ENCODE data around the gene ZNF385A.

The ZNF385A gene, protein sequence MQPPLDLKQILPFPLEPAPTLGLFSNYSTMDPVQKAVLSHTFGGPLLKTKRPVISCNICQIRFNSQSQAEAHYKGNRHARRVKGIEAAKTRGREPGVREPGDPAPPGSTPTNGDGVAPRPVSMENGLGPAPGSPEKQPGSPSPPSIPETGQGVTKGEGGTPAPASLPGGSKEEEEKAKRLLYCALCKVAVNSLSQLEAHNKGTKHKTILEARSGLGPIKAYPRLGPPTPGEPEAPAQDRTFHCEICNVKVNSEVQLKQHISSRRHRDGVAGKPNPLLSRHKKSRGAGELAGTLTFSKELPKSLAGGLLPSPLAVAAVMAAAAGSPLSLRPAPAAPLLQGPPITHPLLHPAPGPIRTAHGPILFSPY

GRCh38 chr12:54384591-54385041 is at the start of gene ZNF385A:
Gene ZNF385A, minus strand, starts transcription at chr12:54384733. Its CDS starts 219 bp downstream, at chr12:54384514.
- DNase-seq: no peak

GRCh38 chr12:54432815-54433164 is 48.3 kb upstream of the ZNF385A start:
- DNase-seq: no peak

- peak; percentile 52 for DNase-seq
These were observed 47.6 kb upstream of the ZNF385A start for GRCh38 chr12:54431911-54432814.

DNA sequence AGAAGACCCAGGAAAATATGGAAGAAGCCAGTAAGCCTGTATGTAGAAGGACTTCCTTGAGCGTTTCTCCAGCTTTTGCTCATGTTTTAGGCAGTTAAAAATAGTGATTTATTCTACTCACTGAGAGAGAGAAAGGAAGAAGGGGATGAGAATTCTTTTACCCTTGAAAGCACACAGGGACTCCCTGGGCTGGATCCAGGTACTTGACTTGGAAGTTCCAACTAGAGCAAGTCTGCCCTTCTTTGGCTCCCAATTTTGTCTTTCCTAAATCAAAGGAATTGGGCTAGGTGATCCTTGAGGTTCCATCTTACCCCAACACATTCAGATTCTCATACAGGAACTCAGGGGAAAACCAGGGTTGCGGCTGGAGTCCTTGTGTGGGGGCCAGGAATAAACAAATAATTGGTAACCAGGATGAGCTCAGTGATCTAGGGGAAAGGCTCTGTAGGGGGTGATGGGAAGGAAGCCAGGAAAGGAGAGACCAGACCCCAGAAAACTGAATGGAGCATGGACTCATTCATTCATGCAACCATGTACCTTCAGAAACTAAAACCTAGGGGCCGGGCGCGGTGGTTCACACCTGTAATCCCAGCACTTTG is 46.0 kb upstream of the ZNF385A start:
- DNase-seq: no peak

- no peak for DNase-seq
These were observed 44.5 kb upstream of the ZNF385A start for GRCh38 chr12:54429014-54429471.

DNA sequence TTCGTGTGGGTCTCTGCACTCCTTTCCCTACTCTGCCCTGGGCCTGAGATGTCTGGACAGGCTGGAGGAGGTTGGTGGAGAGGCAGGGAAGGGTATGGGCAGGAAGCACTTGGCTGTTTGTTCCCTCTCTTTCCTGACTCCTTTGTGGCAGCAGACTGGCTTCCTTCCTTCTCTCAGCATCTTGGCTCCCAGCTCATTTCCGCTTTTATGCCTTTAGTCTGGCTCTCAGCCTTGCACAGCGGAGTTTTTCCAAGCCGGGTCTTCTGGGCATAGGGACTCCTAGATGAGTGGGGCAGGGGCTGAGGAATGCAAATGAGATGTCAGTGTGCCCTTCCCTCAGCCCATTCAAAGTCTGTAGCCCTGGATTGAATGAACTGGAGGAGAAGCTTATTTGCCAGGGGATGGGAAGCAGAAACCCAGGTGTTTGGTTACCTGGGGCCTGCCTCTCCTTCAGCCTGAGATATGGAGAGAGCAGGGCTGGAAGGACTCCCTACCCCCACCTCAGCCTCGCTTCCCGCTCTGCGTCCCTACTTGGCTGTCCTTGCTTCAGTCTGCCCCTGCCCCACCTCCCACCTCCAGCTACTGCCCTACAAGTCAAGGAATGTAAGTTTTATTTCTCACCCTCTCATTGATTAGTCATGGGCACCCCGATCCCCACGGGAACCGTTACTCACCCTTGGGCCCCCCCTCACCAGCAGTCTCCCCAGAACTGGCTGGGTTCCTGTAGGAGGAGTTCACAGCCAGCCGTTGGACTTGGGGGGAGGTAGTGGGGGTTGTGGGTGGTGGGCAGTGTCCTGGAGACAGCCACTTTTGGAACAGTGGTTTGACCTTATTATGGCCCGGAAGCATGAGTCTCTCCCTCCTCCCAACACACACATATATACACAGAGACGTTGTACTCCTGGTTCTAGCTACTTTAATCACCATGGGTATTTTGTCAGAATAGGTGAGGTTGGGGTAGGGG is 43.8 kb upstream of the ZNF385A start:
- no peak for DNase-seq

GRCh38 chr12:54427106-54427505 is 42.6 kb upstream of the ZNF385A start:
- no peak for DNase-seq

DNA sequence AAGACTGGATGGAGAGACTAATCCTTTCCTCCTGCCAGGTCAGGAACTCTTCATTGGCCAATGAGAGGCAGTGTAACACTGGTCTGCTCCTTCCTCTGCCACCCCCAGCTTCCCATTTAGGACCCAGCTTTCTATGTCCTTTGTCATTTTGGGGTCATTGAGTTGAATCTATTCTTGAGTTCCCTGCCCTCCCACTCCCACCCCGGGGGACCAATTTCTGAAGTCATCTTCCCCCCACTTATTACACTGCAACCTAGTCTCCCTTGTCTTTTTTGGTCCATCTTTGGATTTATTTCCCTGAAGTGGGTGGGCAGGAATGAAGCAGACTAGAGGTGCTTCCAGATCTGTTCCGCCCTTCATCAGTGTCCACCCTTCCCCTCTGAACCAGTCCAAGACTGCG is 42.2 kb upstream of the ZNF385A start:
- no peak for DNase-seq

DNA sequence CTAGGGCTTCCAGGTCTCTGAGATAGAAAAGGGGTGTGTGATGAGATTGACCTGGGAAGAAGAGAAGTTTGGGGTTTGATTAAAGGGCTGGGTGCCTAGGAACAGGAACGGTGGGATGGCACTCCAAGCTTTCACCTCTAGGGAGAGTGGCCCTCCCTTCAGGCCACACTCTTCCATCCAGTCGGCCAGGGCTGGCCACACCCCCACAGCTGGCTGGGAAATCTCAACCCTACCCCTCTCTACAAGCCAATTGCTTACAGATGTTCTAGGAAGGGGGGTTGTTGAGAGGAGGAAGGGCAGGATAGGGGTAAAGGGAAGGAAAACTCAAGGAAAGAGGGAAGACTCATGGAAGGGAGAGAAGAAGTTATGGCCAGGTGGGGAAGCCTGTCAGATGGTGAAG is 41.2 kb upstream of the ZNF385A start:
- DNase-seq: no peak

GRCh38 chr12:54424224-54424623 is 39.7 kb upstream of the ZNF385A start:
- no peak for DNase-seq

GRCh38 chr12:54423816-54424150 is 39.2 kb upstream of the ZNF385A start:
- no peak for DNase-seq

- DNase-seq: no peak
These were observed 37.3 kb upstream of the ZNF385A start for GRCh38 chr12:54421879-54422250.

DNA sequence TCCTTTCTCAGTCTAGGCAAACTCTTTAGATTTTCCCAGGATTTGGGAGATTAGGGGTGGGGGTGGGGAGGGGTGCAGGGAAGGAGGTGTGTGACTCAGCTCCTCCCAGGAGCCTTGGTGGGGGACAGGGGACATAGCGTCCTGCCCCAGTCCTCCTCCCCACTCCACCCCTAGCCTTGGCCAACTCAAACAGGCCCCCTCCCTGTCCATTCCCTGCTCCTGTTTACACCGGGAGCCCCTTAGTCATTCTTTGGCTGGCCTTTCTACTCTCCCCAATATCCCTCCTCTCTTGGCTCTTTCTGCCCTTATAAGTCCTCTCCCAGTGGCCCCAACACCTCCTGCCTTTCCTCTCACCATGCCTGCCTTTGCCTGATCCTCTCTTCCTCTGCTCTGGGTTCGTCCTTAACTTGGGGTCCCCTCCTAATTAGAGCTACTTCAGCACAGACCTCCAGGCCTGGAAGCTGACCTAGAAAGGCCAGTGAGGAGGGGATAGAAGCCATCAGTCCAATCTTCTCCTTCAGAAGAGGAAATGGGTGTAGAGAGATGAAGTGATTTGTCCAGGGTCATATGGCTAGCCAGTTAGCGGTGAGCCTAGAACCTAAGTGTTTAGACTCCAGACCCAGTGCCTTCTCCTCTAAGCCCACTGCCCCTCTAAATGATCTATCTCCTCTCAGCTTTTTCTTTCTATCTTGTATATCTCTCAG is 36.8 kb upstream of the ZNF385A start:
- DNase-seq: no peak

DNA sequence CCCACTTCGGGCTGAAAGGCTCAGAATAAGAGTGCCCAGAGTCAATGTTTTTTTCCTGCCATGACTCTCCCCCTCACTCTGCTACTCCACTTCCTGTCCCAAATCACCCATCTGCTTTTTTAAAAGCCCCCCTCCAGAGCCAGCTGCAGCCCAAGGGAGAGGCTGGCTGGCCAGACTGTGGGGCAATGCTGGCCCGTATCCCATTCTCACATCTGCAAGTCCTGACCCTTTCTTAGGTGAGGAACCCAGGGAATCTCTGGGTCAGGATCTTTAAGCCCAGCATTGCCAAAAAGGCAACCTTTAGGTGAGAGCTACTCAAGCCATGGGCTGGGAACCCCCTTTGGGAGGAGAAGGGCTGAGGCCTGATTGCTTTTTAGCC is 36.2 kb upstream of the ZNF385A start:
- no peak for DNase-seq

GRCh38 chr12:54419088-54419887 is 34.8 kb upstream of the ZNF385A start, which contains the start of gene ITGA5:
Gene ITGA5, minus strand, starts transcription at chr12:54419266. Its CDS starts 68 bp downstream, at chr12:54419198.
- peak; percentile 68 for DNase-seq

GRCh38 chr12:54418441-54419087 is 34.0 kb upstream of the ZNF385A start:
- DNase-seq: peak; percentile 36

DNA sequence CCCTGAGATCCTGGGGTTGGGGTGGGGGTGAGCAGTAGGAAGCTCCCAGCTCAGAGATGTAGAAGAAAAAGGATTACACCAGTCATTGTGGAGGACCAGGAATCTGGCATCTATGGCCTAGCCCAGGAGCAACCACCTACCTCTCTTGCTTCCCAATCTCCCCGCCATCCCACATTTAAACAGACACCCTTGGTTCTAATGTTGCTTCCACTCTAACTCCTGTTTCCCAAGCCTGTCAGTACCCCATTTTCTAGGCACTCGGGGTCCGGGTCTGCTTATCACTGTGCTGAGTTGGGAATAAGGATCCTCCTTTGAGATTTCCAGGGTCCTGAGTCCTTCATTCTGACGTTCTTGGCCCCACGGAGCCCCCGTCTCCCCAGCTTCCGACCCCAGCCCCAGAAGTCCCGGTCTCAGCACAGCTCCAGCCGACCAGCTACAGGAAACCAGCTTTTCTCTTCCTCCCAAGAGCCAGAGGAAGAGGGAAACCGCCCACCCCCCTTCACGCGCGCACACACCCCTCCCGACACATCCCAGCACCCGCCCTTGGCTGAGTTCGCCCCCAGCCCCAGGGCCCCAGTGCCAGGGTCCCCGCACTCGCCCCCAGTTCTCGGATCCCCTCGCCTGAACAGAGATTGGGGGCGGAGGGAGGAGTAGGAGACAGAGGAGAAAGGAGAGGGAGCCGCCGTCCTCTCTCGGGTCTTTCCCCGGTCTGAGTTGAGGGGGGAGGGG is 33.3 kb upstream of the ZNF385A start:
- peak; percentile 45 for DNase-seq

DNA sequence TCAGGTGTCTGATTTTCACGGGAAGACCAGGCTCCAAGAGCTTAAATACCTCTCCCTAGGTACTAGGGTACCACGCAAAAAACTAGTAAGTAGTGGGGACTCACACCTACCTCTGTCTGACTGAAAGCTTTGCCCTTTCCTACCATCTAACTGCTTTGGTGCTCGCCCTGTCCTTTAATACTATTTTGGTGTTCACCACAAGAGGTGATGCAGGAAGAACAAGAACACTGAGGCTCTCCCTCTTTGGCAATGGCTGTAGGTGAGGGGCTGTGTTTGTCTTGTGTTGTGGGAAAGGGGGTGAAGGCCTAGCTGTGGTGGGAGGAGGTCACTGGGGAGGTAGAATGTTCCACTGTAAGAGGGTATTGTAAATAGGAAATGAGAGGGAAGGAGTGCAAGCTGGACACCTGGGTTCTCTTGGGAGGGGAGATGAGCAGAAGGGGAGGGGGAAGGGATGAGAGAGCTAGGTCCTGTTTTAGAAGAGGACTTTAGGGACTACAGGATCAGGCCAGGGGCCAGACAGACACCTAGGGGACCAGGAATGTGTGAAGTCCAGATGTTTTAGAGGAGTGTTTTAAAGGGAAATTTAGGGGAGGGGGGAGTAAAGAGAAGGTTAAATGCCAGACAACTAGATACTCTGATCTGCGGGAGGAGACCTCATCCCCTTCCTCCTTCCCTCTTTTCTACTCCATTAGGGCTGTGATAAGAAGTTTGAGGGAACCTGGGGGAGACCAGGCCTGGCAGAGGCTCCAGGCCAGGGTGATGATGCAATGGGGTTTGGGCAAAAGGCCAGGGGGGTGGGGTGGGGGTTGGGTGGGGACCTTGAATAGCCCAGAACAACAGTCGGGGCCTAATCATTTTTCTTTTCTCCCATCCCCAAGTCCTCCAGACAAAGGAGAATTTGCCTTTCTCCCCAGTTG is 32.4 kb upstream of the ZNF385A start:
- no peak for DNase-seq

All from stimulated activated CD8-positive, alpha-beta memory T cell treated with anti-CD3 and anti-CD28 coated beads, Interleukin-4, amount 100 ng/mL, for 48 hours (primary cell).